Right lobe of liver (tissue), 6 donors: ENCODE data around the gene FBXO27. TPM values are rescaled to one million over a fixed set of nuclear protein-coding genes. Genes with fewer than 3 reads are reported as not detected.

ENCODE experiments used
- ATAC-seq, 4 donors: fragments of 200-7000 bp; cut with Tn5 transposase; one replicate each; pipeline ENCODE4 v1.9.1; 2020; ENCODE audit warnings: mild to moderate bottlenecking in 4 of 4, moderate library complexity in 4 of 4
- DNase-seq, 3 donors: peaks; one replicate each; pipeline ENCODE4 v3.0.0-alpha.2; 2020
- H3K27ac ChIP-seq, 3 donors: fragments of 200-600 bp; one replicate each; pipeline ENCODE4 v1.8.0; 2022
- H3K27me3 ChIP-seq, 2 donors: fragments of 200-600 bp; one replicate each; pipeline ENCODE4 v1.8.0; 2022
- H3K36me3 ChIP-seq, 4 donors: fragments of 200-600 bp; sonication (generic) in 1 of 4; one replicate each; pipeline versions ENCODE4 v1.5.1 to v1.8.0; 2017 to 2022; ENCODE audit warnings: control low read depth in 1 of 4
- H3K4me1 ChIP-seq, 4 donors: fragments of 200-600 bp; sonication (generic) in 1 of 4; one replicate each; pipeline versions ENCODE4 v1.5.1 to v1.8.0; 2017 to 2022; ENCODE audit warnings: control low read depth in 1 of 4
- H3K4me3 ChIP-seq, 3 donors: fragments of 200-600 bp; one replicate each; pipeline ENCODE4 v1.8.0; 2022
- H3K9me3 ChIP-seq, 4 donors: fragments of 200-600 bp; sonication (generic) in 1 of 4; one replicate each; pipeline versions ENCODE4 v1.5.1 to v1.8.0; 2017 to 2022; ENCODE audit warnings: control low read depth in 1 of 4
- CTCF ChIP-seq, 4 donors: fragments of 200-600 bp in 3 of 4; fragments of 450-650 bp in 1 of 4; IDR thresholded peaks; one replicate each; pipeline versions ENCODE4 v1.5.1 to v1.8.0; 2016 to 2022; ENCODE audit warnings: antibody characterized with exemption in 4 of 4, mild to moderate bottlenecking in 2 of 4
- POLR2A ChIP-seq: fragments of 450-650 bp; IDR thresholded peaks from one replicate; pipeline ENCODE4 v1.6.1; 2017; ENCODE audit warnings: antibody characterized with exemption, mild to moderate bottlenecking
- WGBS: methylation state at CpG from one replicate; pipeline ENCODE4 v1.1.6; 2018; ENCODE audit warnings: low coverage, low lambda C conversion rate; ENCODE audit not compliant: insufficient coverage; ENCODE audit errors: missing lambda C conversion rate; 5-methylcytosine and 5-hydroxymethylcytosine counted together
- intact Hi-C, 2 donors: fragments of 100-400 bp; cut with DNase I; formaldehyde crosslinking; loops; one replicate each; pipeline versions ENCODE4 v1.11.2 to v1.14.1; 2022
- total RNA-seq, 6 experiments: library from RNA; depleted of rRNA in 2 of 6; stranded (reverse); fragments of >200 nt in 2 of 6; fragmentation: NEBNext Ultra II Directional in 3 of 6; extraction: Animal tissue kit (Norgen Biotek cat#: 25700) in 3 of 6; gene quantifications; one replicate each; pipeline versions ENCODE4 v1.1.0 to v1.2.4, GENCODE V29; 2016 to 2023
- donor health status: DM: no; HTN: yes; CAD: no.
- donor health status: DM: no; HTN: no; CAD: no.
- donor health status: DM: no; HTN: no; CAD: no.
- donor health status: DM: no; HTN: yes; CAD: no.
- donor health status: DM: no; HTN: yes; CAD: no.

Gene FBXO27
- total RNA-seq, 6 experiments from 2014 or later: 3.7 to 15.5 (median 7.6) TPM

GRCh38 chr19:39047073-39047472 lies 14.7 kb upstream of the FBXO27 start:
- Histone ChIP-seq H3K36me3 (no peaks in the 10 kb centered on the region), H3K27ac (no peak overlapping the region), H3K27me3 (no peaks in the 10 kb centered on the region), H3K9me3 (no peaks in the 10 kb centered on the region), H3K4me1 (no peaks in the 10 kb centered on the region), H3K4me3 (no peak overlapping the region)
- TF ChIP-seq CTCF (IDR thresholded peaks at IDR 0.05) (no peak), POLR2A (no peak)
- intact Hi-C loops: no loop called here
- no peak for ATAC-seq
- no peak for DNase-seq
- whole genome bisulfite sequencing: 40% methylated on average over 1 of the region's 2 CpGs

GRCh38 chr19:39046037-39046821 lies 13.9 kb upstream of the FBXO27 start:
- Histone ChIP-seq H3K27me3 (no peaks in the 10 kb centered on the region), H3K4me3 (no peak overlapping the region), H3K27ac (no peak overlapping the region), H3K4me1 (no peaks in the 10 kb centered on the region), H3K36me3 (no peaks in the 10 kb centered on the region), H3K9me3 (no peaks in the 10 kb centered on the region)
- no peak for DNase-seq
- intact Hi-C loops: no loop called here
- WGBS: 48% methylated on average over 7 of the region's 7 CpGs
- no peak for TF ChIP-seq CTCF (IDR thresholded peaks at IDR 0.05)
- TF ChIP-seq POLR2A: no peak
- peak in 1 of 4 donors; percentile 45 for ATAC-seq

GRCh38 chr19:39045506-39045905 lies 13.2 kb upstream of the FBXO27 start:
- H3K9me3 ChIP-seq: no peaks in the 10 kb centered on the region
- no peaks in the 10 kb centered on the region for H3K27me3 ChIP-seq
- no peak overlapping the region for H3K4me3 ChIP-seq
- H3K36me3 ChIP-seq: no peaks in the 10 kb centered on the region
- no peaks in the 10 kb centered on the region for H3K4me1 ChIP-seq
- TF ChIP-seq CTCF (IDR thresholded peaks at IDR 0.05) (no peak), POLR2A (no peak)
- WGBS: 35% methylated on average over 4 of the region's 6 CpGs
- intact Hi-C loops: no loop called here
- DNase-seq (no peak), ATAC-seq (peak in 1 of 4 donors; percentile 45)
- H3K27ac ChIP-seq: no peak overlapping the region

- no peak overlapping the region for H3K27ac ChIP-seq
- peak; percentile 50 to 71 (median 63) for DNase-seq
- intact Hi-C loops: loop anchor here in 1 of 2 donors (5.0 kb wide), 1 partner anchor 76 kb away; no protein-coding TSS in a partner anchor
- no peaks in the 10 kb centered on the region for H3K9me3 ChIP-seq
- no peaks in the 10 kb centered on the region for H3K36me3 ChIP-seq
- peak; percentile 91 to 97 (median 94) for ATAC-seq
- 2% methylated on average over 9 of the region's 9 CpGs for WGBS
- TF ChIP-seq POLR2A: no peak
- TF ChIP-seq CTCF (IDR thresholded peaks at IDR 0.05): peak; percentile 30 to 52 (median 42)
- H3K4me1 ChIP-seq: peaks cover 0 to under 1% (median 0%) of the 10 kb centered on the region in 4 donors
- no peaks in the 10 kb centered on the region for H3K27me3 ChIP-seq
- no peak overlapping the region for H3K4me3 ChIP-seq
Measured at GRCh38 chr19:39038098-39038497, 5.7 kb upstream of the FBXO27 start.
